ENCODE data around the gene FDXR. TPM values are rescaled to one million over a fixed set of nuclear protein-coding genes. Genes with fewer than 3 reads are reported as not detected.

FDXR gene
- total RNA-seq, 2 donors from 2014 or later = 4.1 to 7.9 TPM

DNA sequence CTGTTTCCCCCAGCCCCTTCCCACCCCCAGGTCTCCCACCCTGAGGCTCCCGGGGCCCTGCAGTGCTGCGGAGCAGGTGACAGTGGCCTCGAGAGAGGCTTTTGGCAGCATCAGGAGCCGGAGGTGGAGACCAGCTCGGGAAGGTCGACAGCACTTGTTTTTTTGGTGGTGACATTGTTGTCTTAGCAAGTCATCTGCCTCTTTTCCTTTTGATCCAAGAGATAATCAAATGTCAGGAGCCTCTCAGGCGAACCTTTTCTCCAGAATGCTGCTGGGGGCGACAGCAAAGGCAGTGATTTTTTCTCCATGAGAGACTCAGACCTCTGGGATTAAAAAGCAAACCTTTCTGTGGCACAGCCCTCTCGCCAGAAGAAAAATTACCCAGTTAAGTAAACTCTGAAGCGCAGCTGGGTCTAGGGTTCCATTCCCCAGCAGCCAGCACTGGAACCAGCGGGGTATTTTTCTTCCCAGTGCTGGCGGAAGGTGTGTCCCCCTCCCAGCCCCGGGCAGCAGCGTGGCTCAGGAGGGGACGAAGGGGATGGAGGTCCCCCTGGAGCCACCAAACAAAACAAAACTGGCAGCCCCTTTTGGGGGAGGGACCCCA lies 50.4 kb downstream of the FDXR start:
- Histone ChIP-seq H3K27ac (peak overlapping the region; percentile 24 to 26), H3K4me3 (no peak overlapping the region), H3K36me3 (no peaks in the 10 kb centered on the region), H3K4me1 (peaks cover 0 to 17% of the 10 kb centered on the region in 2 donors), H3K27me3 (no peaks in the 10 kb centered on the region), H3K9me3 (no peaks in the 10 kb centered on the region)
- TF ChIP-seq, protein P1, sequence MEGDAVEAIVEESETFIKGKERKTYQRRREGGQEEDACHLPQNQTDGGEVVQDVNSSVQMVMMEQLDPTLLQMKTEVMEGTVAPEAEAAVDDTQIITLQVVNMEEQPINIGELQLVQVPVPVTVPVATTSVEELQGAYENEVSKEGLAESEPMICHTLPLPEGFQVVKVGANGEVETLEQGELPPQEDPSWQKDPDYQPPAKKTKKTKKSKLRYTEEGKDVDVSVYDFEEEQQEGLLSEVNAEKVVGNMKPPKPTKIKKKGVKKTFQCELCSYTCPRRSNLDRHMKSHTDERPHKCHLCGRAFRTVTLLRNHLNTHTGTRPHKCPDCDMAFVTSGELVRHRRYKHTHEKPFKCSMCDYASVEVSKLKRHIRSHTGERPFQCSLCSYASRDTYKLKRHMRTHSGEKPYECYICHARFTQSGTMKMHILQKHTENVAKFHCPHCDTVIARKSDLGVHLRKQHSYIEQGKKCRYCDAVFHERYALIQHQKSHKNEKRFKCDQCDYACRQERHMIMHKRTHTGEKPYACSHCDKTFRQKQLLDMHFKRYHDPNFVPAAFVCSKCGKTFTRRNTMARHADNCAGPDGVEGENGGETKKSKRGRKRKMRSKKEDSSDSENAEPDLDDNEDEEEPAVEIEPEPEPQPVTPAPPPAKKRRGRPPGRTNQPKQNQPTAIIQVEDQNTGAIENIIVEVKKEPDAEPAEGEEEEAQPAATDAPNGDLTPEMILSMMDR (IDR thresholded peaks at IDR 0.05) = no peak
- no peak for DNase-seq (ENCODE audit: low spot score)

DNA sequence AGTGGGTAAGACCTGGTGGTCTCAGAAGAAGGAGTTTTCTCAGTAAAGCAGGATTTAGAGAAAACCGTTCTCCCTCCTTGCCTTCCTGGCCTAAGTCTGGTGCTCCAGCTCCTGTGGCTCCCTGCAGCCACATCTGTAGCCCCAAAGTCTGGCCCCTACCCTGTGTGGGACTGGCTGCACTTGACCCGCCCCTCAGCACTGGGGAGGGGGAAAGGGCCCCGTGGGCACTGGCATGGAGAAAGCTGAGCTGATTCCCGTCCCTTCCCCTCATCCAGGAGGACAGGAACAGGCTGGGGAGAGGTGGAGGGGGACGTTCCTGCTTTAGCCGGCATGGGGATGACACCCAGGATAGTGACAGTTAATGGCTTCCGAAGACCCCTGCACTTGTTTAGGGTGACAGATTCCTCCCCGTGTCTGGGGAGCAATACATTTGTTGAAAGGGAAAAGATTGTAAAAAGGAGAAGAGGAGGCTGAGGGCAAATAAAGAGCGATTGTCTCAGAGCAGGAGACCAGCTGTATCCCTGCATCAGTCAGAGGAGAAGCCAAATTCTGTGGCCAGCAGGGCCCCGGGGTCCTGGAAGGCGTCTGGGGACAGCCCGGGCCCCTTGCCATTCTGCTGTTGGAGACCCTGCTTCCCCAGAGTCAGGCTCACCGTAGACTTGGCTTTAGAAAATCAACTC lies 51.0 kb downstream of the FDXR start:
- TF ChIP-seq, protein P1 (IDR thresholded peaks at IDR 0.05) = no peak
- DNase-seq (ENCODE audit: low spot score) = no peak
- Histone ChIP-seq H3K4me3 (no peak overlapping the region), H3K9me3 (no peaks in the 10 kb centered on the region), H3K27me3 (no peaks in the 10 kb centered on the region), H3K27ac (peak overlapping the region; percentile 24 to 26), H3K4me1 (peaks cover 0 to 16% of the 10 kb centered on the region in 2 donors), H3K36me3 (no peaks in the 10 kb centered on the region)

DNA sequence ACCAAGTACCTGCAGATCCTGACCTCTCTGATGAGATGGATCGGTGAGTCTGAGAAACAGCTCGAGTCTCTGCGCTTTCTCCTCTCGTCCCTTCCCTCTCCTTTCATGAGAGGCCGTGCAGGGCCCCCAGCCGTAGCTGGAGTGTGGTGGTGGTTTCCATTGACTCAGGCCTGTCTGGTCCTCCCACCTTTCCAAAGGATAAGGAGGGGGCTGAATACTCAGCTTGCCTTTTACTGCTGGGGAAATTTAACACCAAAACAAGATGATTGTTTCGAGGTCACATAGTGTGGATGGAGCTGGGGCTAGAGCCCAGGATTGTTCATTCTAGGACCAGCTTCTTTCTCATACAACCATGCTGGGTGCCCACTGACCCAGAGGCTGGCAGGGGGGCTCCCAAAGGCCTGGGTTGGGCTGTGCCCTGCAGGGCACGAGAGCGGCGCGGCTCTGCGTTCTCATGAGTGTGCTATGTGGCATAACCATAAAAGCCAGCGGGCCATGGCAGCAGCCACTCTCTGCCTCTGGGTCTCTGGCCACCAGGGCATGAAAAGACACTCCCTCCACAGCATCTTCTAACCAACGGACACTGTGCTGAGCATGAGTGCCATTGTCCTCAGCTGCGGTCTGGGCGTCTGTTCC lies 52.9 kb downstream of the FDXR start:
- no peak overlapping the region for H3K27ac ChIP-seq
- H3K36me3 ChIP-seq = no peaks in the 10 kb centered on the region
- H3K9me3 ChIP-seq = no peaks in the 10 kb centered on the region
- no peak overlapping the region for H3K4me3 ChIP-seq
- no peak for DNase-seq (ENCODE audit: low spot score)
- H3K4me1 ChIP-seq = peaks cover 0 to 12% of the 10 kb centered on the region in 2 donors
- TF ChIP-seq, protein P1 (IDR thresholded peaks at IDR 0.05) = no peak
- no peaks in the 10 kb centered on the region for H3K27me3 ChIP-seq

DNA sequence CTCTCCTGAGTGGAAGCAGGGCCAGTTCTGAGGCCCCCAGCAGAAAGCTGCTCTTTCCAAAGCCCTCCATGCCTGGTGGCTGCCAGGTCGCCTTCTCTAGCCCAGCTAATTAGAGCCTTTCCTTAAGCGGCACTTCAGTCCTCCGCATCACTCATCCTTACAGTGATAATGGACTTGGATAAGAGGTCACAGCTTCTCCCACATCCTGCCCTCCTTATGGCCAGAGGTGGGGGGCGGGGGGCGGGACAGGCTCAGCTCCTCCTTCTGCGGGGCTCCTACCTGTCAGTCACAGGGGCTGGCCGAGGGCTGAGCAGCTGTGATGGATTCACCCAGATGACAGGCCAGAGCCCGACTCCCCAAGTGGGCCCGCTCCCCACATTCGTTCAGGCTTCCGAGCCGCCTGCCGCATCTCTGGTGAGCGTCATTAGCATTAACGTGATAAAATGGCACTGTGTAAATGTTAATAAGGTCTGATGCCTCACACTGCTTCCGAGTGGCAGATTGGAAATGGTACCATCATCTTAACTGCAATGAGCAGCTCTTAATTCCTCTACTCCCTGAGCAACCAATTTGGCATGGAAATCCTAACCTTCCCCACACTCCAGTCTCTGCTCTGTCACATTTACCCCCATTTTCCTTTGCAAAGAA lies 54.4 kb downstream of the FDXR start:
- no peaks in the 10 kb centered on the region for H3K27me3 ChIP-seq
- DNase-seq (ENCODE audit: low spot score) = no peak
- H3K4me3 ChIP-seq = no peak overlapping the region
- TF ChIP-seq, protein P1 (IDR thresholded peaks at IDR 0.05) = no peak
- H3K27ac ChIP-seq = no peak overlapping the region
- H3K36me3 ChIP-seq = no peaks in the 10 kb centered on the region
- H3K4me1 ChIP-seq = peaks cover 0 to 25% of the 10 kb centered on the region in 2 donors
- no peaks in the 10 kb centered on the region for H3K9me3 ChIP-seq

DNA sequence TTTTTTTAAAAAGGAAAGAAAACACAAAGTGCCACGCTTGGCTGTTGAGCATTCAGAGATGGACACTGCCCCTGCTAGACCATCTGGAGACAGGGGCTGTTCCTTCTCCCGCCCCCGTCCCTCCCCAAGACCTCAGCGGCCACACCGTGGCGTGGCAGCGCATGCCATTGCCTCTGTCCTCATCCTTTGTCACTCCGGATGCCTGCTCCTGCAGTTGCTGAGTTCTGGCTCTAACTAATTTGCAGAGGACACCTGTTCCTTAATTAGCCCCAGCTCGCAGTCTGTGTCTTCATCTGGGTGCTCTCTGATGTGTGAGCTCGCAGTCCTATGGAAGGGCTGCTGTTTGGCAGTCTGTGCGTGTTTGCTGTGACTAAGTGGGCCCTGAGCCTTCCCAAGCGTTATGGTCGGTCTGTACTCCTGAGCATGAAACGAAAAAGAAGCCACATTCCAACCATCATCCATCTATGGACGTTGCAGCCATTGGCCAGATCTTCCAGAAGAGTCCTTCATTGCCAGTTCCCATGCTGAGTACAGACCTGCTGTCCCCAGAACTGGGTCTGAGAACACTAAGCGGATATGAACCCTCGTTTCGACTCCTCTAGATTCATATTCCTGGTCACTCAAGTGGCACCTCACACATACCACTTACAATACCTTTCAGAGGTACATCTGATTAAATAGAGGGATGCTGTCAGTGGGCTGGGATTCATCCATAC lies 55.7 kb downstream of the FDXR start:
- Histone ChIP-seq H3K4me1 (peaks cover 0 to 33% of the 10 kb centered on the region in 2 donors), H3K27me3 (no peaks in the 10 kb centered on the region), H3K36me3 (no peaks in the 10 kb centered on the region)

More for the DNA sequence above, 55.7 kb downstream of the FDXR start:
- DNase-seq (ENCODE audit: low spot score) = no peak
- no peak overlapping the region for H3K4me3 ChIP-seq
- no peak overlapping the region for H3K27ac ChIP-seq
- H3K9me3 ChIP-seq = no peaks in the 10 kb centered on the region
- TF ChIP-seq, protein P1 (IDR thresholded peaks at IDR 0.05) = no peak
